H1 (cell line): ENCODE data around the gene BPI. TPM values are rescaled to one million over a fixed set of nuclear protein-coding genes. Genes with fewer than 3 reads are reported as not detected.

Experiments used
- CTCF ChIA-PET: fragments of 300-600 bp; sonication (Branson Sonifier 250); formaldehyde crosslinking; loops from one replicate; lab custom pipeline; 2021; ENCODE audit not compliant: partially characterized antibody; lab: Charles Lee
- POLR2A ChIA-PET: fragments of 300-600 bp; sonication (Branson Sonifier 250); formaldehyde crosslinking; loops from one replicate; lab custom pipeline; 2021; ENCODE audit warnings: inconsistent platforms; ENCODE audit not compliant: partially characterized antibody; lab: Charles Lee
- DNase-seq, 2 experiments: peaks; one replicate each; pipeline versions ENCODE4 v3.0.0 to v3.0.0-alpha.2; 2010 to 2022; ENCODE audit warnings: low spot score in 2 of 2, low read depth in 1 of 2, mixed read lengths in 1 of 2
- FAIRE-seq: peaks from 2 replicates; lab custom pipeline; 2011; peaks lifted over from hg19 to GRCh38; lab: Jason Lieb, UNC
- H2AFZ ChIP-seq: 2 replicates; pipeline ENCODE4 v1.8.1; 2012; ENCODE audit warnings: low read length, inconsistent platforms
- H2AK5ac ChIP-seq: 2 replicates; pipeline ENCODE4 v1.6.1; 2013; ENCODE audit warnings: low read depth, low read length
- H2BK120ac ChIP-seq: replicated peaks from 2 replicates; pipeline ENCODE3; 2013; ENCODE audit warnings: low read depth, low read length, inconsistent platforms
- H2BK12ac ChIP-seq: 2 replicates; pipeline ENCODE4 v1.6.1; 2013; ENCODE audit warnings: low read depth, low read length
- H2BK15ac ChIP-seq: 2 replicates; pipeline ENCODE4 v1.6.1; 2013; ENCODE audit warnings: low read length
- H2BK20ac ChIP-seq: 2 replicates; pipeline ENCODE4 v1.6.1; 2013; ENCODE audit warnings: low read length
- H2BK5ac ChIP-seq: 2 replicates; pipeline ENCODE4 v1.6.1; 2013; ENCODE audit warnings: low read depth, low read length
- H3K14ac ChIP-seq: 2 replicates; pipeline ENCODE4 v1.6.1; 2013; ENCODE audit warnings: inconsistent platforms; ENCODE audit not compliant: insufficient read length
- H3K18ac ChIP-seq: 2 replicates; pipeline ENCODE4 v1.6.1; 2013; ENCODE audit warnings: low read length; ENCODE audit errors: extremely low read depth
- H3K23ac ChIP-seq: 2 replicates; pipeline ENCODE4 v1.6.1; 2013; ENCODE audit warnings: inconsistent platforms; ENCODE audit not compliant: insufficient read length
- H3K23me2 ChIP-seq: 2 replicates; pipeline ENCODE4 v1.6.1; 2013; ENCODE audit warnings: low read depth, low read length
- H3K27ac ChIP-seq: 2 replicates; pipeline ENCODE4 v1.6.1; 2011; ENCODE audit warnings: low read depth, low read length, inconsistent platforms
- H3K27me3 ChIP-seq, 4 experiments: replicated peaks in 1 of 4; 1 replicate in 1 of 4; 2 replicates in 3 of 4; pipeline versions ENCODE4 v1.6.1 to v1.8.1; 2011 to 2013; ENCODE audit warnings: low read length in 3 of 4, mild to moderate bottlenecking in 3 of 4, inconsistent platforms in 2 of 4, mixed read lengths in 2 of 4, moderate library complexity in 1 of 4; ENCODE audit not compliant: control insufficient read depth in 3 of 4, insufficient read depth in 3 of 4; ENCODE audit errors: extremely low read depth in 1 of 4
- H3K36me3 ChIP-seq, 4 experiments: 2 replicates each; pipeline versions ENCODE4 v1.6.1 to v1.8.1; 2011 to 2013; ENCODE audit warnings: mild to moderate bottlenecking in 4 of 4, low read length in 3 of 4, moderate library complexity in 2 of 4, control low read depth in 1 of 4, inconsistent platforms in 1 of 4; ENCODE audit not compliant: insufficient read depth in 4 of 4, control insufficient read depth in 2 of 4
- H3K4ac ChIP-seq: replicated peaks from 2 replicates; pipeline ENCODE3; 2013; ENCODE audit warnings: low read length, low read depth, mixed read lengths, inconsistent platforms; ENCODE audit not compliant: insufficient read length
- H3K4me1 ChIP-seq, 4 experiments: replicated peaks in 1 of 4; 1 replicate in 1 of 4; 2 replicates in 3 of 4; pipeline versions ENCODE4 v1.6.1 to v1.8.1; 2011 to 2013; ENCODE audit warnings: low read length in 3 of 4, inconsistent platforms in 2 of 4, mixed read lengths in 1 of 4; ENCODE audit not compliant: insufficient read depth in 4 of 4, control insufficient read depth in 3 of 4
- H3K4me2 ChIP-seq, 2 experiments: 2 replicates each; pipeline versions ENCODE4 v1.6.1 to v1.8.1; 2011 to 2013; ENCODE audit warnings: low read depth in 2 of 2, low read length in 2 of 2, control low read depth in 1 of 2, inconsistent platforms in 1 of 2, mild to moderate bottlenecking in 1 of 2; ENCODE audit not compliant: insufficient read depth in 1 of 2
- H3K4me3 ChIP-seq, 4 experiments: fragments of 200-600, 300-600 bp in 1 of 4; sonication (generic), shearing (Covaris generic), sonication (Bioruptor Twin) in 1 of 4; 2 replicates each; pipeline versions ENCODE4 v1.5.1 to v1.8.1; 2011 to 2016; ENCODE audit warnings: low read length in 4 of 4, low read depth in 3 of 4, control low read depth in 2 of 4, inconsistent platforms in 2 of 4, mild to moderate bottlenecking in 2 of 4, mixed read lengths in 1 of 4, moderate library complexity in 1 of 4; ENCODE audit not compliant: insufficient read depth in 2 of 4; ENCODE audit errors: extremely low read depth in 1 of 4
- H3K56ac ChIP-seq: replicated peaks from 2 replicates; pipeline ENCODE3; 2013; ENCODE audit warnings: low read depth, mild to moderate bottlenecking, mixed read lengths, low read length, inconsistent platforms; ENCODE audit not compliant: insufficient read length
- H3K79me1 ChIP-seq: 2 replicates; pipeline ENCODE4 v1.6.1; 2013; ENCODE audit warnings: low read depth, low read length, control low read depth
- H3K79me2 ChIP-seq, 2 experiments: 2 replicates each; pipeline versions ENCODE4 v1.6.1 to v1.8.1; 2012 to 2013; ENCODE audit warnings: low read length in 2 of 2, mild to moderate bottlenecking in 2 of 2, inconsistent platforms in 1 of 2; ENCODE audit not compliant: insufficient read depth in 2 of 2, control insufficient read depth in 1 of 2
- H3K9ac ChIP-seq, 4 experiments: replicated peaks in 1 of 4; 1 replicate in 1 of 4; 2 replicates in 3 of 4; pipeline versions ENCODE4 v1.6.1 to v1.8.1; 2011 to 2013; ENCODE audit warnings: low read depth in 3 of 4, low read length in 3 of 4, control low read depth in 2 of 4, mild to moderate bottlenecking in 2 of 4, moderate library complexity in 2 of 4, inconsistent platforms in 1 of 4; ENCODE audit errors: extremely low read depth in 1 of 4
- H3K9me3 ChIP-seq, 2 experiments: 2 replicates each; pipeline versions ENCODE4 v1.6.1 to v1.8.1; 2012 to 2013; ENCODE audit warnings: mild to moderate bottlenecking in 2 of 2, moderate library complexity in 2 of 2, control low read depth in 1 of 2, inconsistent platforms in 1 of 2, low read depth in 1 of 2, low read length in 1 of 2, mixed read lengths in 1 of 2; ENCODE audit not compliant: insufficient read depth in 2 of 2
- H4K20me1 ChIP-seq, 2 experiments: replicated peaks in 1 of 2; 2 replicates each; pipeline versions ENCODE3 to v1.8.1; 2011 to 2013; ENCODE audit warnings: inconsistent platforms in 2 of 2, low read length in 2 of 2, mild to moderate bottlenecking in 1 of 2; ENCODE audit not compliant: insufficient read depth in 2 of 2, control insufficient read depth in 1 of 2
- H4K5ac ChIP-seq: 2 replicates; pipeline ENCODE4 v1.6.1; 2013; ENCODE audit warnings: low read length, low read depth, mixed read lengths, inconsistent platforms; ENCODE audit not compliant: insufficient read length
- H4K8ac ChIP-seq: 2 replicates; pipeline ENCODE4 v1.8.0; 2013; ENCODE audit warnings: mild to moderate bottlenecking, moderate library complexity, low read length, inconsistent platforms; ENCODE audit not compliant: insufficient read depth; ENCODE audit errors: extremely low read depth
- H4K91ac ChIP-seq: replicated peaks from 2 replicates; pipeline ENCODE3; 2013; ENCODE audit warnings: low read length, mixed read lengths, inconsistent platforms; ENCODE audit not compliant: insufficient read length
- ATF3 ChIP-seq: IDR thresholded peaks from 2 replicates; pipeline ENCODE4 v1.6.1; 2011; ENCODE audit warnings: low read depth, mild to moderate bottlenecking, low read length; ENCODE audit not compliant: insufficient read depth
- BACH1 ChIP-seq: IDR thresholded peaks from 2 replicates; pipeline ENCODE4 v1.6.1; 2012; ENCODE audit warnings: low read length, improper control_type of control experiment
- BCL11A ChIP-seq, 2 experiments: IDR thresholded peaks; one replicate each; pipeline ENCODE4 v1.6.1; 2011; ENCODE audit warnings: low read depth in 2 of 2, low read length in 2 of 2, mild to moderate bottlenecking in 2 of 2
- FOSL1 ChIP-seq: IDR thresholded peaks from 2 replicates; pipeline ENCODE4 v1.6.1; 2011; ENCODE audit warnings: mild to moderate bottlenecking, low read depth, low read length, moderate library complexity; ENCODE audit not compliant: insufficient read depth
- KDM1A ChIP-seq: fragments of 200-600, 300-600 bp; sonication (generic); IDR thresholded peaks from 2 replicates; pipeline ENCODE4 v1.7.1; 2016; ENCODE audit warnings: mild to moderate bottlenecking, low read length, borderline replicate concordance
- PHF8 ChIP-seq: fragments of 200-600 bp; sonication (generic); conservative IDR thresholded peaks from 2 replicates; pipeline ENCODE4 v1.7.1; 2012; ENCODE audit warnings: low read depth, mild to moderate bottlenecking, inconsistent platforms, low read length, moderate library complexity
- POLR2A ChIP-seq, 2 experiments: IDR thresholded peaks; 1 replicate in 1 of 2; 2 replicates in 1 of 2; pipeline ENCODE4 v1.6.1; 2011; ENCODE audit warnings: low read depth in 2 of 2, low read length in 2 of 2, mild to moderate bottlenecking in 2 of 2; ENCODE audit errors: control extremely low read depth in 1 of 2
- RNF2 ChIP-seq: fragments of 200-900, 300-1000 bp; sonication (generic); IDR thresholded peaks from 2 replicates; pipeline ENCODE4 v1.7.1; 2016; ENCODE audit warnings: borderline replicate concordance, low read depth, mild to moderate bottlenecking, antibody characterized with exemption, low read length; ENCODE audit not compliant: poor library complexity, severe bottlenecking; ENCODE audit errors: missing control alignments
- SAP30 ChIP-seq: fragments of 300-600 bp; sonication (generic); IDR thresholded peaks from 2 replicates; pipeline ENCODE4 v1.7.1; 2012; ENCODE audit warnings: low read length, moderate library complexity, mild to moderate bottlenecking, inconsistent platforms; ENCODE audit not compliant: insufficient read depth, insufficient replicate concordance
- SP4 ChIP-seq: IDR thresholded peaks from 2 replicates; pipeline ENCODE4 v1.6.1; 2012; ENCODE audit warnings: low read length, inconsistent platforms
- SRF ChIP-seq: IDR thresholded peaks from 2 replicates; pipeline ENCODE4 v1.6.1; 2011; ENCODE audit warnings: mild to moderate bottlenecking, low read depth, low read length, moderate library complexity
- TEAD4 ChIP-seq: IDR thresholded peaks from 2 replicates; pipeline ENCODE4 v1.6.1; 2012; ENCODE audit warnings: low read depth, low read length, inconsistent platforms, mixed read lengths
- ZNF274 ChIP-seq: IDR thresholded peaks from 2 replicates; pipeline ENCODE4 v1.7.0; 2012; ENCODE audit warnings: low read length, borderline replicate concordance; ENCODE audit errors: extremely low read depth
- WGBS, 2 experiments: shearing (Covaris generic) in 1 of 2; methylation state at CpG; one replicate each; pipeline versions ENCODE4 v1.1.6 to v1.1.7; 2013 to 2015; ENCODE audit warnings: low lambda C conversion rate in 2 of 2, mixed read lengths in 2 of 2, inconsistent platforms in 1 of 2, low coverage in 1 of 2, missing lambda C conversion rate in 1 of 2; ENCODE audit not compliant: insufficient replicate concordance in 2 of 2, insufficient coverage in 1 of 2, insufficient read length in 1 of 2; ENCODE audit errors: extremely low coverage in 1 of 2, missing lambda C conversion rate in 1 of 2; 5-methylcytosine and 5-hydroxymethylcytosine counted together
- polyA plus RNA-seq, 7 experiments: library from polyadenylated mRNA; depleted of rRNA in 3 of 7; stranded (reverse) in 5 of 7; unstranded in 2 of 7; fragments of >200 nt in 5 of 7; fragments of 200-250 nt in 2 of 7; gene quantifications; 1 replicate in 5 of 7; 2 replicates in 1 of 7; 4 replicates in 1 of 7; pipeline versions ENCODE4 v1.2.1 to v1.2.3, GENCODE V29; 2011 to 2013; ENCODE audit warnings: missing spikeins in 2 of 7, mixed read lengths in 2 of 7
- total RNA-seq: library from RNA; stranded (reverse); fragmentation: NEBNext Ultra II Directional; extraction: Animal tissue kit (Norgen Biotek cat#: 25700); gene quantifications from 2 replicates; pipeline ENCODE4 v1.2.1, GENCODE V29; 2021

BPI gene
- total and polyA plus RNA-seq, 2 of the 8 experiments (the other 6 are each of a cell fraction or from before 2014, with no cell fraction given): not detected

- no peak overlapping the region for H3K4me2 ChIP-seq
- H3K4me3 ChIP-seq: no peak overlapping the region
- no peaks in the 10 kb centered on the region for H3K9me3 ChIP-seq
- no peak overlapping the region for H2BK120ac ChIP-seq
- H3K23ac ChIP-seq: no peak overlapping the region
- no peak overlapping the region for H2BK5ac ChIP-seq
- no peaks in the 10 kb centered on the region for H3K79me1 ChIP-seq
- H4K91ac ChIP-seq: peak overlapping the region; percentile 52
- no peak overlapping the region for H3K4ac ChIP-seq
- CTCF ChIA-PET: interaction anchor here (0.9 to 3.4 kb wide), 6 partner anchors 11 to 195 kb away, joined by 3 to 22 read pairs (median 4); partner anchors contain the start of gene BPI
- peak overlapping the region; percentile 89; the same call in 1 of the 2 replicates for H2BK20ac ChIP-seq
- POLR2A ChIA-PET: interaction anchor here (1.6 kb wide), 1 partner anchor 9 kb away, joined by 3 read pairs; no protein-coding TSS in a partner anchor
- no peaks in the 10 kb centered on the region for H3K36me3 ChIP-seq
- no peak overlapping the region for H3K14ac ChIP-seq
- H3K56ac ChIP-seq: no peak overlapping the region
- no peak overlapping the region for H3K18ac ChIP-seq
- no peak overlapping the region for H2AFZ ChIP-seq
- H2BK15ac ChIP-seq: no peak overlapping the region; the same call in 1 of the 2 replicates
- no peak for FAIRE-seq
- H3K27me3 ChIP-seq: no peaks in the 10 kb centered on the region
- WGBS, 2 experiments: 87% methylated on average over 11 of the region's 11 CpGs; no CpG with 5 or more reads in 1 of the 2 experiments
- H4K5ac ChIP-seq: no peak overlapping the region
- peak overlapping the region; percentile 15; the same call in 1 of the 2 replicates for H4K8ac ChIP-seq
- H3K9ac ChIP-seq: no peak overlapping the region
- no peaks in the 10 kb centered on the region for H3K23me2 ChIP-seq
- H3K79me2 ChIP-seq: no peaks in the 10 kb centered on the region
- no peak for DNase-seq
- no peak overlapping the region for H2AK5ac ChIP-seq
- H3K27ac ChIP-seq: no peak overlapping the region
- H3K4me1 ChIP-seq: peaks cover 0 to 3% (median 3%) of the 10 kb centered on the region in 4 experiments; a peak in 2 of 7 replicates
- H4K20me1 ChIP-seq: no peaks in the 10 kb centered on the region
- H2BK12ac ChIP-seq: peak overlapping the region; percentile 84; the same call in 1 of the 2 replicates
- TF ChIP-seq ATF3 (no peak), BCL11A (IDR thresholded peaks at IDR 0.05; ENCODE audit: low read depth in 2 of 2, low read length in 2 of 2) (no peak), BACH1 (no peak), ZNF274 (no peak), SAP30 (no peak), POLR2A (IDR thresholded peaks at IDR 0.05; ENCODE audit: control extremely low read depth in 1 of 2, low read depth in 2 of 2, low read length in 2 of 2) (no peak), KDM1A (no peak), FOSL1 (no peak), SP4 (no peak), RNF2 (no peak), TEAD4 (no peak), SRF (no peak), PHF8 (no peak)
These were observed 9.8 kb upstream of the BPI start for GRCh38 chr20:38294076-38294591.
